GM12875 (cell line): ENCODE results near the gene BRINP1.

Source experiments
- H3K4me3 ChIP-seq: one replicate; pipeline ENCODE4 v1.5.1; 2011; ENCODE audit warnings: low read depth, low read length, control low read depth
- TF ChIP-seq, protein P1 (sequence below): IDR thresholded peaks from 2 replicates; pipeline ENCODE4 v1.5.1; 2011; ENCODE audit warnings: low read depth, mild to moderate bottlenecking, control low read depth, inconsistent platforms, low read length, moderate library complexity, borderline replicate concordance; ENCODE audit not compliant: insufficient read depth

BRINP1 gene

DNA sequence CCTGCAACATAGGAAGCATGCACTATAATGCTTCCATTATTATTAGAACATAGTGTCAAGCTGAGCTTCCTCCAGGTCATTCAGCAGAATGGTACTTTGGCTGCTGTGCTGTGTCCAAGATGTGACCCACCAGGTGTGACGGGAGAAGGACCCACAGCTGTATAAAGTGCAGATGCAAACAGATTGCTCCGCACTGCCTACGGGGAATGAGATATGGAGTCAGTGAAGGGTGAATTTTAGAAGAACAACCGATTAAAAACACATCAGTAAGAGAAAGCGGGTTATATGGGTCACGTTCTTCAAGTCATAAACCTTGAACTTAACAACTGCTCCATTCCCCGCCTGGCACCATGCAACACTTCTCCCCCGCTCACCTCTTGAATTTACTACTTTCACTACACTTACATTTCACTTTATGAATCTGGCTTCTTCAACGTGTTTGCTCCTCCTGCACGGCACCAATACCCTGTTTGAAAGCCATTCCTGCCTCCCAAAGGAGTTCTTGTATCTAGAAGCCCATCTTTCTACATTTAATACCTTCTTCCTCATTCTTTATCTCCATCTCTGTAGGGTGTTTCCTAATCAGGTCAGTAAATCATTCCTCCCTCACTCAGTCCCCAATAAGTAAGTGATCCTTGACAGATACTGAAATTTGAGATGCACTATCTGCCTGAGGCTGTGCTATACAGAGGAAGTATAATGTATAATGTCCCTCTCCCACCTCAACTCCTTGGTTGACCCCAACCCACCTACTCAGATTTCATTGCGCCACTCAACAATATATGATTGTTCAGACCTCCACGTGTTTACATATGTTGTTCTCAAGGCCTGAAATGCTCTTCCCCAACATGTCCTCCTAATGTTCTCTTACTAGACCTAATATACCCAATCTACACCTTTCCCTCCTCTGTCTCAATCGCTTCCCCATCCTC lies 25.9 kb downstream of the BRINP1 start:
- TF ChIP-seq, protein P1, sequence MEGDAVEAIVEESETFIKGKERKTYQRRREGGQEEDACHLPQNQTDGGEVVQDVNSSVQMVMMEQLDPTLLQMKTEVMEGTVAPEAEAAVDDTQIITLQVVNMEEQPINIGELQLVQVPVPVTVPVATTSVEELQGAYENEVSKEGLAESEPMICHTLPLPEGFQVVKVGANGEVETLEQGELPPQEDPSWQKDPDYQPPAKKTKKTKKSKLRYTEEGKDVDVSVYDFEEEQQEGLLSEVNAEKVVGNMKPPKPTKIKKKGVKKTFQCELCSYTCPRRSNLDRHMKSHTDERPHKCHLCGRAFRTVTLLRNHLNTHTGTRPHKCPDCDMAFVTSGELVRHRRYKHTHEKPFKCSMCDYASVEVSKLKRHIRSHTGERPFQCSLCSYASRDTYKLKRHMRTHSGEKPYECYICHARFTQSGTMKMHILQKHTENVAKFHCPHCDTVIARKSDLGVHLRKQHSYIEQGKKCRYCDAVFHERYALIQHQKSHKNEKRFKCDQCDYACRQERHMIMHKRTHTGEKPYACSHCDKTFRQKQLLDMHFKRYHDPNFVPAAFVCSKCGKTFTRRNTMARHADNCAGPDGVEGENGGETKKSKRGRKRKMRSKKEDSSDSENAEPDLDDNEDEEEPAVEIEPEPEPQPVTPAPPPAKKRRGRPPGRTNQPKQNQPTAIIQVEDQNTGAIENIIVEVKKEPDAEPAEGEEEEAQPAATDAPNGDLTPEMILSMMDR = no peak
- no peak overlapping the region for H3K4me3 ChIP-seq

DNA sequence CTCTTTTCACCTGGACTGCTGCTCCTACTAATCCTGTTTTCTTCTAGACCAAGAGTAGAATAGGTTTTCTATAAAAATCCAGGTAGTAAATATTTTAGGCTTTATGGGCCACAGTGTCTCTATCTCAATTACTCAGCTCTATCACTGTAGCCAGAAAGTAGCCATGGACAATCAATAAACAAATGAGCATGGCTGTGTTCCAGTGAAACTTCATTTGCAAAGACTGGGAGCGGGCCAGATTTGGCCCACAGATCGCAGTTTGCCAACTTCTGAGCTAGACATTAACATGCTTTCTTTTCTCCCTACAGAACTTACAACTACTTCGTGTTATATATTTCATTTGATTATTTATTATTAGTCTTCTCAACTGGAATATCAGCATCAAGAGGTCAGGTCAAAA lies 30.2 kb downstream of the BRINP1 start:
- TF ChIP-seq, protein P1 = no peak
- H3K4me3 ChIP-seq = no peak overlapping the region

DNA sequence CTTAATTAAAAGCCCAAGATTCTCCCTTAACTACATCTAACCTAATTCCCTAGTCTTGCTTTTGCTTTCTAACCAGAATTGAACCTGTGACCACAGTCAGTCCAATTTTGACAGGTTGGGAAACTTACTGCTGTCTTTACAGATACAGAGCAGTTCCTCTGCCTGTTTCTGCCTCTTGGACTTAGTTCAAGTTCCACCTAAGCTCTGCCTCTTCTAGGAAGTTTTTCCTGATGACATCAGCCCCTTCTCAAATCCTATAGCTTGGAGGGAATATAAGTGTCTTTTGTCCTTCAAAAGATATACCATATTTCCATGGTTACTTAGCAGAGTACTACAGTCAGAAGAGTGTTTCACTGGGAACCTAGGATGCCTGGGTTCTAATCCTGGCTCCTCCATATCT lies 31.7 kb downstream of the BRINP1 start:
- H3K4me3 ChIP-seq = no peak overlapping the region
- TF ChIP-seq, protein P1 = no peak

DNA sequence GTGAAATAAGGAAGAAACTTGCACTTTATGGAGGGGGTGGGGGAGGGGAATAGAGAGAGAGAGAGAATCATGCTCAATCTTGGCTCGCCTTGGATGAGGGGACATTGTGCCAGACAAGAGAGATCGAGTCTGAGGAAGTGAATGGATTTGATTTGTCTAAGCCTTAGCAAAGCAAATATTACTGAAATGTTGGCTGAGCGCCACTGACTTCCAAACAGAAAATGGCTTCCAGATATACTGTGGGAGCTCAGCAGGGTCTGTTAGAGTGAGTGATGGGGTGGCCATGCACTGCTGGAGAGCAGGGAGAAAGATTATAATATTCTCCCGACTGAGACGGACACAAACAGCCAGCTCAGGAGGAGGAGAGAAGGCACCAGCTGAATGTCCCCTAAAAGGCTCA lies 34.5 kb downstream of the BRINP1 start:
- TF ChIP-seq, protein P1 = no peak
- H3K4me3 ChIP-seq = no peak overlapping the region

DNA sequence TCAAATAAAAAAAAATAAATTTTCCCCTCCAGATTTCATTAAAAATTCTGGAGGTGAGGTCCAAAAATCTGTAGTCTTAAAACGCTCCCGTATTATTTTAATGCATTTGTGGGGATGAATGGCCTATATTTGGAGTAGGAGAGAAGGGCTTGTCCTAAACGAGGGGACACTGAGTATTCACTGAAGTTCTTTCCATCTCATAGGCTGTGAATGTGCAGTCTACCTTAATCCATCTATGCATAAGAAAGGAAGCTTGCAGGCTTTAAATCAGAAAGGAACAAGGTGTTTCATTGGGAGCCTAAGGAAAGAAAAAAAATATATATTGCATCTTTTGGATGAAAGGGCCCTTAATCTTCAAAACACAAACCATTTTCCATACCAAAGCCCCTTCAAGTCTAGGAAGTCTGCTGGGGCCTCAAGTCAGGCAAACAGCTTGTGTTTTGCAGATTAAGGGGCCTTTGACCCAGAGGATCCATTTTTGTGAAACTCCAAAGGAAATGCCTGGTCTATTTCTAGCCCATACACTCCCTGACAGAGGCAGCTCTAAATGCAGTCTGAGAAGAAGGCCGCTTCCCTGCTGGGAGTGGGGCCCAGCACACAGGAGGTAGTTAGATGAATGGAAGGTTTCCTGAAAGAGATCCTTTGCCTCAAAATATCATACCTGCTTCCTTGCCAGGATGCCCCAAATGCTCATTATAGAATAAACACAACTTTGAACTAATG lies 35.6 kb downstream of the BRINP1 start:
- TF ChIP-seq, protein P1 = no peak
- no peak overlapping the region for H3K4me3 ChIP-seq

DNA sequence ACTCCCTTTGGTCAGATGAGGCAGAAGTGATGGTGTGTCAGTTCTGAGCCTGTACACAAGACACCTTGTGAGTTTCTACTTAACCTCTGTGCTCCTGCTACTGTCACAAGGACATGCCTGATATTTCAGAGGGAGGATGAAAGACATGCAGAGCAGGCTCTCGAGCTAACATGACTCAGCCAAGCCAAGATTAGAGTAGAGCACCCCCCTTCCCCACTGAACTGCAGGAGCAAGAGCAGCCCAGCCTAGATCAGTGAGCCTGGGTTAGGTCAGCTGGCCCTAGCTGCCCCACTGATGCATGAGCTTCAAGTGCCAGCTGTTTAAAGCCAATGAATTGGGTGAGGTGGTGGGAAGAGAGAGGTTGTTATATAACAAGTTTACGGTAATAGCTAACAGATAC lies 36.7 kb downstream of the BRINP1 start:
- H3K4me3 ChIP-seq = no peak overlapping the region
- TF ChIP-seq, protein P1 = no peak
